Common myeloid progenitor, CD34-positive (primary cell): Measurements from ENCODE around the gene DSG2.

Experiments
- CTCF ChIA-PET: fragments of 350-600 bp; sonication (Branson Sonifier 250); formaldehyde crosslinking; loops from one replicate; lab custom pipeline; 2021; ENCODE audit warnings: antibody characterized with exemption; lab: Charles Lee
- POLR2A ChIA-PET: fragments of 350-600 bp; sonication (Branson Sonifier 250); formaldehyde crosslinking; loops from one replicate; lab custom pipeline; 2021; ENCODE audit warnings: antibody characterized with exemption; lab: Charles Lee
- DNase-seq, 3 donors: peaks; one replicate each; pipeline versions ENCODE4 v3.0.0 to v3.0.0-alpha.2; 2013
- H3K27ac ChIP-seq, 2 experiments: 1 replicate in 1 of 2; 2 replicates in 1 of 2; pipeline ENCODE4 v1.7.0; 2013; ENCODE audit warnings: inconsistent platforms in 2 of 2, low read length in 2 of 2, mild to moderate bottlenecking in 2 of 2, low read depth in 1 of 2, moderate library complexity in 1 of 2; ENCODE audit not compliant: severe bottlenecking in 2 of 2, insufficient read depth in 1 of 2, poor library complexity in 1 of 2
- H3K27me3 ChIP-seq, 5 experiments: replicated peaks in 2 of 5; 1 replicate in 3 of 5; 2 replicates in 2 of 5; pipeline versions ENCODE4 v1.6.1 to v1.7.0; 2013; ENCODE audit warnings: low read length in 4 of 5, mild to moderate bottlenecking in 2 of 5, moderate library complexity in 2 of 5, inconsistent platforms in 1 of 5; ENCODE audit not compliant: insufficient read depth in 5 of 5, control insufficient read depth in 4 of 5
- H3K36me3 ChIP-seq, 4 experiments: 1 replicate in 2 of 4; 2 replicates in 2 of 4; pipeline versions ENCODE4 v1.6.1 to v1.7.0; 2013; ENCODE audit warnings: low read length in 3 of 4, control low read depth in 1 of 4, mild to moderate bottlenecking in 1 of 4; ENCODE audit not compliant: control insufficient read depth in 4 of 4, insufficient read depth in 4 of 4
- H3K4me1 ChIP-seq, 4 experiments: 1 replicate in 3 of 4; 2 replicates in 1 of 4; pipeline versions ENCODE4 v1.6.1 to v1.7.1; 2013; ENCODE audit warnings: low read length in 3 of 4, mild to moderate bottlenecking in 3 of 4, control low read depth in 1 of 4, inconsistent platforms in 1 of 4, moderate library complexity in 1 of 4; ENCODE audit not compliant: control insufficient read depth in 4 of 4, insufficient read depth in 4 of 4; ENCODE audit errors: control extremely low read depth in 1 of 4
- H3K4me3 ChIP-seq, 7 experiments: 1 replicate in 4 of 7; 2 replicates in 3 of 7; pipeline versions ENCODE4 v1.5.1 to v1.7.0; 2013; ENCODE audit warnings: mild to moderate bottlenecking in 7 of 7, low read length in 6 of 7, moderate library complexity in 6 of 7, inconsistent platforms in 2 of 7, low read depth in 2 of 7, control low read depth in 1 of 7; ENCODE audit not compliant: insufficient read depth in 4 of 7, control insufficient read depth in 1 of 7; ENCODE audit errors: extremely low read depth in 1 of 7
- H3K9me3 ChIP-seq, 5 experiments: 1 replicate in 4 of 5; 2 replicates in 1 of 5; pipeline versions ENCODE4 v1.6.1 to v1.7.1; 2013; ENCODE audit warnings: low read length in 4 of 5, mild to moderate bottlenecking in 2 of 5, inconsistent platforms in 1 of 5, low read depth in 1 of 5, moderate library complexity in 1 of 5; ENCODE audit not compliant: control insufficient read depth in 4 of 5, insufficient read depth in 2 of 5; ENCODE audit errors: control extremely low read depth in 1 of 5
- WGBS: methylation state at CpG from one replicate; pipeline ENCODE4 v1.1.5; 2013; ENCODE audit not compliant: insufficient coverage; 5-methylcytosine and 5-hydroxymethylcytosine counted together

The DSG2 gene

DNA sequence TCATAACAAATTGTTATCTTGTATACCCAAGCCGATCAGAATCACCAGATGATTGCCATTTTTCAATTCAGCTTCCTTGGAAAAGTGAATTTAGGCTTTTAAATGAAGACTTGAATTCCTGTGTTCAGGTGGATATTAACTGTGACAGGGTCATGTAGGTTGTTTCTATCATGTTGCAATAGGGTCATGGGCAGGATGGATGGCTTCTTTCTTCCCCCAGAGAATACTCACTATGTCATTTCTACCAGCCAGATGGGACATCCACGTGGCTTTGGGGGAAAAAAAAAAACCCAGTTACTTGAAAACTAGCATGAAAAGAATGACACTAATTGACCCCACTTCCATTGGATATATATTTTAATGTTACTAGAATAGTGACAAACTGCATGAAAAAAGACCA is 14.6 kb upstream of the DSG2 start:
- no peak overlapping the region for H3K27ac ChIP-seq
- no peaks in the 10 kb centered on the region for H3K9me3 ChIP-seq
- H3K4me3 ChIP-seq: no peak overlapping the region
- H3K27me3 ChIP-seq: no peaks in the 10 kb centered on the region
- CTCF ChIA-PET: no interaction called here
- H3K4me1 ChIP-seq: no peaks in the 10 kb centered on the region
- POLR2A ChIA-PET: no interaction called here
- WGBS: no CpG with 5 or more reads among the region's 2 CpGs
- H3K36me3 ChIP-seq: no peaks in the 10 kb centered on the region
- DNase-seq: no peak

DNA sequence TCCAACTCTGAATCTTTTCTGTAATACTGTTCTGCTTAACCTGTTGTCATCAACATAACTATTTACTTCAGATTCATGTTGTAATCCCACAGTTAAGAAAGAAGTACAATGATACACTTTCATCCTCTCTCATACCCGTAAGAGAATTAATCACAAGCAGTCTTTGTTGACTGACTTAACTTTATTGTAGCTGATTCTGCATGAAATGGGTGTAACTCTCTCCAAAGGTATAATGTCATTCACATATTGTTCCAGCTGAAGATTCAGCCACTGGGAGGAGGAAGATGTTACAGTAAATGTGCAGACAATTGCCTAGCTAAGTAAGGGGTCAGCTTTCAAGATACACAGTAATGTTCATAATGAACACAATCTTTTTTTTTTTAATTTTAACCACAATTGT is 13.5 kb upstream of the DSG2 start:
- H3K9me3 ChIP-seq: no peaks in the 10 kb centered on the region
- POLR2A ChIA-PET: no interaction called here
- no peak overlapping the region for H3K4me3 ChIP-seq
- H3K4me1 ChIP-seq: no peaks in the 10 kb centered on the region
- CTCF ChIA-PET: interaction anchor here (0.8 kb wide), 1 partner anchor 238 kb away, joined by 3 read pairs; no protein-coding TSS in a partner anchor
- H3K27ac ChIP-seq: no peak overlapping the region
- no peaks in the 10 kb centered on the region for H3K36me3 ChIP-seq
- no peak for DNase-seq
- 100% methylated on average over 1 of the region's 1 CpG for whole genome bisulfite sequencing
- no peaks in the 10 kb centered on the region for H3K27me3 ChIP-seq

DNA sequence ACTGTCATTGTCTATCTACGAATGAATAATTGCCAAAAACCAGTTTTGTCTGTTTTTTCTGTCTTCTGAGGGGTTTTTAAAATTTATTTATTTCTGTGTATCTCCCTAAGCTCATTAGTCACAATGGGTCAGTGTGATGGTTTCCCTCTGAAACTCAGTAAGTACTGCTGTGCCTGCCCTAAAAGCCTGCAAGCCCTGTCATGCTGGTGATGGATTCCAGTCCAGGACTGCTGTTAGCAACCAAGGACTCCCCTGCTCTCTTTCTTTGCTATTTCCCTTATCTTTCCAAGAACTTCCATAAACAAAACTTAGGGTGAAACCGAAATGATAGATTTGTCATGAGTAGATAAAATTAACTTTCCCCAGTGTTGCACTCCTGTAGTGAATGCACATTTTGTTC is 11.8 kb upstream of the DSG2 start:
- Histone ChIP-seq H3K27me3 (no peaks in the 10 kb centered on the region), H3K27ac (no peak overlapping the region), H3K9me3 (no peaks in the 10 kb centered on the region), H3K36me3 (no peaks in the 10 kb centered on the region), H3K4me1 (no peaks in the 10 kb centered on the region), H3K4me3 (no peak overlapping the region)
- no CpG with 5 or more reads among the region's 2 CpGs for WGBS
- no peak for DNase-seq
- ChIA-PET CTCF (interaction anchor here (1.2 kb wide), 1 partner anchor 16 kb away, joined by 3 read pairs; no protein-coding TSS in a partner anchor), POLR2A (no interaction called here)

DNA sequence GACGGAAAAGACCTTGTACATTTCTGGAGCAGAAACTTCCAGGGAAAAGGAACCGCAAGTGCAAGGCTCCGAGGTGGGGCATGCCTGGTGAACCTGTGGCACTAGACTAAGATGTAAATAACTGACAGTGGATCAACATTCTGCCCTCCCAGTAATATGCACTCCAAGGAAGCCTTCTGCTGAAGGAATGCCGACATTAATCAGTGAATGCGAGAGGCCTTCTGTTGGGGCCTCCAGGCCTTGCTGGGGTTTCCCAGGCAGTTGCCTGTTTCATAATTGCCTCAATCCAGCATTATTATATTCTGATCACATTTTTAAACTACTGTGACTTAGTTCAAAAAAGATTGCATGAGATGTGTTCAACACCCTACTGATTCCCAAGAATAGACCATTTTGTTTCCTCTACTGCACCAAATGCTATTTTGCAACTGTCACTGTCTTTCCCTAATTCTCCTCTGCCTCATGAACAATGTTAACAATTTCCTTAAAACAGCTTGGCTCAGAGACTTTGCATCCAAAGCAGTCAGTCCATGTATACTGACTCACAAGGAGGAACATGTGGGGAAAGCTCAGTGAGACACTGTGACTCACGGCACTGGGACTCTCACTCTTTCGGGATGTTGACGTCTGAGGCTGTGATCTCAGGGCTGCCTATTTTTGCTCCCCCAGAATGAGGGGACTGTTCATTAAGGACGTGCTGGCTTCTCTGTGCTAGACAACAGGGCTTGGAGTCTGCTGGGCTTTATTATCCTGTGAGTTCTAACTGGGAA is 10.5 kb upstream of the DSG2 start:
- 94% methylated on average over 7 of the region's 9 CpGs for WGBS
- Histone ChIP-seq H3K4me3 (no peak overlapping the region), H3K9me3 (no peaks in the 10 kb centered on the region), H3K27ac (no peak overlapping the region), H3K36me3 (no peaks in the 10 kb centered on the region), H3K27me3 (no peaks in the 10 kb centered on the region), H3K4me1 (no peaks in the 10 kb centered on the region)
- ChIA-PET CTCF (no interaction called here), POLR2A (no interaction called here)
- DNase-seq: no peak

DNA sequence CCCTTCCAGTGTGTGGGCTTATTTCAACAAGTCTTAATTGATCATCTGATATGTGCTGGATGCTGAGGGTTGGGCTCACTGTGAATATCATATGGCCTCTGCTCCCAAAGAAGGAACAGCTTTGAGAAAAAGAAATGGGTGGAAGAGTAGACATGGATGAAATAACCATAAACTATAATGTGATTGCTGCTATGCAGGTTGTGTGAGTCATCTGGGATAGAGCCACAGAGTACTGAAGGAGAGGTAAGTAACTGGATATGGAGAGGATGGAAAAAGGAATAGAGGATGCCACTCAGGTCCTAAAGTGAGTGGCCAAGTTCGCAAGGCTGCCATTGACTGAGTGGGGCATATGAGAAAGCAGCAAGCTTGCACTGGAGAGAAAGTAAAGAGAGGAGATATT is 8.7 kb upstream of the DSG2 start:
- 100% methylated on average over 1 of the region's 1 CpG for WGBS
- no peaks in the 10 kb centered on the region for H3K36me3 ChIP-seq
- no peaks in the 10 kb centered on the region for H3K27me3 ChIP-seq
- H3K4me3 ChIP-seq: no peak overlapping the region
- H3K9me3 ChIP-seq: no peaks in the 10 kb centered on the region
- ChIA-PET CTCF (no interaction called here), POLR2A (no interaction called here)
- H3K4me1 ChIP-seq: no peaks in the 10 kb centered on the region
- no peak for DNase-seq
- H3K27ac ChIP-seq: no peak overlapping the region

DNA sequence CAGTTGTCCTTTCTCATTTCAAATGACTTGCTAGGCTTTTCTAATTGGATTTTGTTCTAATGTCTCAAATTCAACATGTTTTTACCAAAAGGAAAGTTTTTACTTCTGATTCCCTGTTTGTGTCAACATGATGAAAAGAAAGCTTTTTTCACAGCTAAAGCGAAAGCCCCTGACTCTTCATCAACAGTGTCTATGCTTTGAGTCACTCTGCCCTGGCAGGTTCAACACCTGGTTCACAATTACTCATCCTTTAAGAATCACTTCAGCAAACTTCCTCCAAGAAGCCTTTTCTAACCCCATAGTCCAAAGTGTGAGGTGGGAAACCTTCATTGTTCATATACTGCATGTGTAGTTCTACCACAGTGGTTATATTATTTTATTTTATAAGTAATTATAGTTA is 7.6 kb upstream of the DSG2 start:
- ChIA-PET CTCF (no interaction called here), POLR2A (no interaction called here)
- no peaks in the 10 kb centered on the region for H3K9me3 ChIP-seq
- no peak overlapping the region for H3K4me3 ChIP-seq
- H3K4me1 ChIP-seq: no peaks in the 10 kb centered on the region
- no peak overlapping the region for H3K27ac ChIP-seq
- DNase-seq: no peak
- H3K27me3 ChIP-seq: no peaks in the 10 kb centered on the region
- WGBS: 83% methylated on average over 1 of the region's 1 CpG
- H3K36me3 ChIP-seq: no peaks in the 10 kb centered on the region

DNA sequence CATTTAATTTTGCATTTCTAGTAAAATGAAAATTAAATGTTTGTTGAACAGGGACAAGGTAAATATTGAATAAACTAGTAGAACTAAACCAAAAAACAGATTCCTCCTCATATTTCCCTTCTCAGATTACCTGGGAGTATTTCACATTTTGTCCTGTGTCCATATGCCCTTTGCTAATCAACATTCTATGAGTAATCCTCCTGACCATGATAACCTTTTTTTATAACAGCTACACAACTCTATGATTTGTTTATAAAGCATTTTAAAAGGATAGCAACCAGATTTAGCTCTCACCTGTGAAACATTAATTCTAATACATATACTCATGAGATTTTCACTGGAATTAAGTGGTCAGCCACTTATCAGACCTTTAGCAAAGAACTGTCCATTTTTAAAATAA is 7.1 kb upstream of the DSG2 start:
- ChIA-PET CTCF (no interaction called here), POLR2A (interaction anchor here (0.6 kb wide), 1 partner anchor 412 kb away, joined by 3 read pairs; no protein-coding TSS in a partner anchor)
- Histone ChIP-seq H3K9me3 (no peaks in the 10 kb centered on the region), H3K4me3 (no peak overlapping the region), H3K27me3 (no peaks in the 10 kb centered on the region), H3K36me3 (no peaks in the 10 kb centered on the region), H3K27ac (no peak overlapping the region), H3K4me1 (no peaks in the 10 kb centered on the region)
- DNase-seq: no peak
